ENCODE data around the gene CD33.

The CD33 gene

GRCh38 chr19:51195616-51196015, 29.3 kb upstream of the CD33 start:
- DNase-seq (ENCODE audit: low read depth) = no peak
- H3K4me3 ChIP-seq (replicated peaks; ENCODE audit: low read depth, low read length) = no peak overlapping the region
- TF ChIP-seq, protein P1, sequence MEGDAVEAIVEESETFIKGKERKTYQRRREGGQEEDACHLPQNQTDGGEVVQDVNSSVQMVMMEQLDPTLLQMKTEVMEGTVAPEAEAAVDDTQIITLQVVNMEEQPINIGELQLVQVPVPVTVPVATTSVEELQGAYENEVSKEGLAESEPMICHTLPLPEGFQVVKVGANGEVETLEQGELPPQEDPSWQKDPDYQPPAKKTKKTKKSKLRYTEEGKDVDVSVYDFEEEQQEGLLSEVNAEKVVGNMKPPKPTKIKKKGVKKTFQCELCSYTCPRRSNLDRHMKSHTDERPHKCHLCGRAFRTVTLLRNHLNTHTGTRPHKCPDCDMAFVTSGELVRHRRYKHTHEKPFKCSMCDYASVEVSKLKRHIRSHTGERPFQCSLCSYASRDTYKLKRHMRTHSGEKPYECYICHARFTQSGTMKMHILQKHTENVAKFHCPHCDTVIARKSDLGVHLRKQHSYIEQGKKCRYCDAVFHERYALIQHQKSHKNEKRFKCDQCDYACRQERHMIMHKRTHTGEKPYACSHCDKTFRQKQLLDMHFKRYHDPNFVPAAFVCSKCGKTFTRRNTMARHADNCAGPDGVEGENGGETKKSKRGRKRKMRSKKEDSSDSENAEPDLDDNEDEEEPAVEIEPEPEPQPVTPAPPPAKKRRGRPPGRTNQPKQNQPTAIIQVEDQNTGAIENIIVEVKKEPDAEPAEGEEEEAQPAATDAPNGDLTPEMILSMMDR (IDR thresholded peaks at IDR 0.05; ENCODE audit: low read length, missing control alignments) = no peak

DNA sequence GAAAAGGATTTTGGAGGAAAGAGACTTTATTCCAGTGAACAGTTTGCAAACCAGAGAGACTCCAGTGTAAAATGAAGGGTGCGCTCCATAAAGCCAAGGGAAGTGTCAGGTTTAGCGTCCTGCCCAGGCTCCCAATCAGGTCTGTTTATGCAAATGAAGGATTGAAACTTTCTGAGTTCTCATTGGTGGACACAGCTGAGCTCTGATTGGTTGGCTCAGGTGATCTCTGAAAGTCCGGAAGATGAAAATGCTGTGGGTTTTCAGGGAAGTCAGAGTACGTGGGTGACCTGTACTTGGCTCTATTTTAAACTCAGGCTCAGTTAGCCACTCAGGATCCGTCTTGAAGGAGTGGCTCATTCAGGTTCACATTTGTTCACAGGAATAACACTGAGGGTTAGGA, 28.7 kb upstream of the CD33 start:
- no peak for DNase-seq (ENCODE audit: low read depth)
- H3K4me3 ChIP-seq (replicated peaks; ENCODE audit: low read depth, low read length) = no peak overlapping the region
- TF ChIP-seq, protein P1 (IDR thresholded peaks at IDR 0.05; ENCODE audit: low read length, missing control alignments) = no peak

DNA sequence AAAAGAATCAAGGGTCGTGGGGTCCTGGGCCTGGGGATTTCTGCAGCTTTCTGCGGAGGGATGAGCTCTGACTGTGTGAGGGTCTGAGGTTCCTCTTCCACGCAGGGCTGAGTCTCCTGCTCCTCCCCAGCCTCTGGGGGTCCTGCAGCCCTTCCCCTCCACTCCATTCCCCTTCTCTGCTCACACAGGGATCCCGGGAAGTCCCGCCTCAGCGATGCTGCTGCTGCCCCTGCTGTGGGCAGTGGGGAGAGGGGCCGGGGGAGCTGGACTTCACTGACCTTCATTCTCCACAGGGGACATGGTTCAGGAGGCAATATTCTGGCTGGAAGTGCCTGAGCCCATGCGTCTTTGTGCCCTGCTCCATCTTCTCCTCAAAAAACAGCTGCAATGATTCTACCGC, 26.2 kb upstream of the CD33 start:
- DNase-seq (ENCODE audit: low read depth) = no peak
- TF ChIP-seq, protein P1 (IDR thresholded peaks at IDR 0.05; ENCODE audit: low read length, missing control alignments) = no peak
- no peak overlapping the region for H3K4me3 ChIP-seq (replicated peaks; ENCODE audit: low read depth, low read length)

DNA sequence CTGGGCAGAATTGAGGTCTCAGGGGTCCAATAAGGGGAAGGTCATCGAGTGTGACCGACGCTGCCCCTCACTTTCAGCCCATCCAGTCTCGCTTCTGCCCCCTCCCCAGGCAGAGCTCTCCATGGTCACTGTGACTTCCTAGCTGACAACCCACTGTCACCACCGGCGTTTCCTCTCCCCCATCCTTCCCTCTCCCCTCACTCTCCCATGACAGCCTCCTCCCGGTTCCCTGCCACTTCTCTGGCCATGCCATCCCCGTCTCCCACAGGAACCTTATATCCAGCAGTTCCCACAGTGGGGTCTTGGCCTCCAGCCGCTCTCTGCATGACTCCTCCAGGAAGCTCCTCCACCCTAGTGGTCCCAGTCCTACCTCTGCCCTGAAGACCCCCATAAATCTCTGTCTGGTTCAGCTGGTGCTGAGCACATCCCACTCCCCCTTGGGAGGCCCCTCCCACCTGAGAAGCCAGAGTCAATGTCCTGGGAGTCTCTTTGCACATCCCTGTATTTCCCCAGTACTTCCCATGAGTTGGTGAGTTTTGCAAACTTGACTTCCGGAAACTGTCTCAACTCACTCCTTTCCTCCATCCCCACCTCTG, 24.7 kb upstream of the CD33 start:
- TF ChIP-seq, protein P1 (IDR thresholded peaks at IDR 0.05; ENCODE audit: low read length, missing control alignments) = no peak
- no peak overlapping the region for H3K4me3 ChIP-seq (replicated peaks; ENCODE audit: low read depth, low read length)
- no peak for DNase-seq (ENCODE audit: low read depth)

DNA sequence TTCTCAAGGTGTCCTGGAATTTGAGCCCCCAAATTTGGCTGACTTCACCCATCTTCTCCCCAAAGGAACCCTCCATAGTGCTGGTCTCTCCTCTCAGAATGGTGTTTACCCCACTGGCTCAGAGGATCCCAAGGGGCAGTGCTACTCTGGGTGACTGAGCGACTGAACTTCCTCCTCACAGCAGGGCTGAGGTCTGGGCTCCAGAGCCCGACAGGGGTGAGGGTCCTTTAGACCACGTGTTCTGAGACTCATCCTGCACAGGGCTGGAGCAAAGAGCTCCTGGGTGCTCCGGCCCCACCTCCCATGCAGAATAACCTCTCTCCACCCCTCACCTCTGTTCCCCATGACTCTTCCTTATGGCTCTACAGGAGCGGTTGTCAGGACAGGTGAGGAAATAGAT, 23.2 kb upstream of the CD33 start:
- H3K4me3 ChIP-seq (replicated peaks; ENCODE audit: low read depth, low read length) = no peak overlapping the region
- no peak for DNase-seq (ENCODE audit: low read depth)
- TF ChIP-seq, protein P1 (IDR thresholded peaks at IDR 0.05; ENCODE audit: low read length, missing control alignments) = no peak

DNA sequence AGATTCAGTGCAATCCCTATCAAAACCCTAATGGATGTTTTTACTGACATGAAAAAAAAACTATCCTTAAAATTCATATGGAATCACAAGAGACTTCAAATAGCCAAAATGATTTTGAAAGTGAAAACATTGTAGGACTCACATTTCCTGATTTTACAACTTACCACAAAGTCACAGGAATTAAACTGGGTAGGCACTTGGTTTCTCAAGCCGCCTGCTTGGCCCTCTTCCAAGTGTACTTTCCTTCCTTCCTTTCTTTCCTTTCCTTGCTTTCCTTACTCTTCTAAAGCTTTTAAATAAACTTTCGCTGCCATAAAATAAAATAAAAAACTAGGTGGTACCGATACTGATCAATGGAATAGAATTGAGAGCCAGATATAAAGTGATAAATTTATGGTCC, 21.0 kb upstream of the CD33 start:
- no peak for DNase-seq (ENCODE audit: low read depth)
- TF ChIP-seq, protein P1 (IDR thresholded peaks at IDR 0.05; ENCODE audit: low read length, missing control alignments) = no peak
- no peak overlapping the region for H3K4me3 ChIP-seq (replicated peaks; ENCODE audit: low read depth, low read length)

GRCh38 chr19:51204321-51204720, 20.6 kb upstream of the CD33 start:
- DNase-seq (ENCODE audit: low read depth) = no peak
- no peak overlapping the region for H3K4me3 ChIP-seq (replicated peaks; ENCODE audit: low read depth, low read length)
- TF ChIP-seq, protein P1 (IDR thresholded peaks at IDR 0.05; ENCODE audit: low read length, missing control alignments) = no peak
